A549 (cell line): Measurements from ENCODE around the gene IRGQ.

ENCODE experiments used
- CHD4 ChIP-seq: fragments of 200-600 bp; sonication (generic); IDR thresholded peaks from 2 replicates; pipeline ENCODE4 v1.6.1; 2016; ENCODE audit warnings: antibody characterized with exemption, mild to moderate bottlenecking, borderline replicate concordance
- CTCF ChIP-seq: fragments of >200 bp; sonication (Bioruptor Twin); formaldehyde crosslinking; IDR thresholded peaks from 3 replicates; pipeline ENCODE4 v1.5.1; 2016
- EP300 ChIP-seq, 2 experiments: fragments of >200 bp; sonication (Bioruptor Twin); formaldehyde crosslinking; IDR thresholded peaks; 2 replicates in 1 of 2; 3 replicates in 1 of 2; pipeline ENCODE4 v1.6.1; 2016 to 2017
- JUN ChIP-seq, 2 experiments: fragments of >200 bp; sonication (Bioruptor Twin); formaldehyde crosslinking; IDR thresholded peaks; 2 replicates in 1 of 2; 3 replicates in 1 of 2; pipeline ENCODE4 v1.6.1; 2016 to 2017
- MAZ ChIP-seq: fragments of 150-350 bp; IDR thresholded peaks from 2 replicates; pipeline ENCODE4 v1.6.1; 2014; ENCODE audit warnings: antibody characterized with exemption, low read depth, low read length, borderline replicate concordance
- MYC ChIP-seq: IDR thresholded peaks from 2 replicates; pipeline ENCODE4 v1.6.1; 2012; ENCODE audit warnings: mild to moderate bottlenecking, inconsistent platforms, low read length, improper control_type of control experiment, borderline replicate concordance
- POLR2A ChIP-seq: IDR thresholded peaks from 2 replicates; pipeline ENCODE4 v1.6.1; 2012; ENCODE audit warnings: mild to moderate bottlenecking, low read length
- RAD21 ChIP-seq, 2 experiments: fragments of >200 bp in 1 of 2; sonication (Bioruptor Twin) in 1 of 2; formaldehyde crosslinking in 1 of 2; IDR thresholded peaks in 1 of 2; conservative IDR thresholded peaks in 1 of 2; 2 replicates in 1 of 2; 3 replicates in 1 of 2; pipeline ENCODE4 v1.6.1; 2012 to 2018; ENCODE audit warnings: inconsistent platforms in 1 of 2
- REST ChIP-seq: fragments of 200-600 bp; sonication (generic); IDR thresholded peaks from 2 replicates; pipeline ENCODE4 v1.6.1; 2016; ENCODE audit warnings: antibody characterized with exemption, mild to moderate bottlenecking, moderate library complexity

GRCh38 chr19:43605875-43606568, 10.1 kb upstream of the IRGQ start:
- TF ChIP-seq MYC (no peak), CHD4 (no peak), JUN (IDR thresholded peaks at IDR 0.05) (no peak), POLR2A (no peak), REST (no peak), CTCF (no peak), MAZ (no peak), RAD21 (conservative IDR thresholded peaks at IDR 0.05 in 1 of 2, IDR thresholded peaks at IDR 0.05 in 1 of 2) (no peak), EP300 (IDR thresholded peaks at IDR 0.05) (no peak)
